HepG2 (cell line): Measurements from ENCODE around the gene FBXO33. TPM values are rescaled to one million over a fixed set of nuclear protein-coding genes. Genes with fewer than 3 reads are reported as not detected.
A peak's percentile ranks its signal among the peaks of the same experiment; 100 is the strongest.

Source experiments
- ARID5B ChIP-seq: IDR thresholded peaks from 2 replicates; pipeline ENCODE4 v1.4.0; 2020; ENCODE audit warnings: mild to moderate bottlenecking, missing genetic modification reagents
- FOSL2 ChIP-seq: sonication (generic); formaldehyde crosslinking; IDR thresholded peaks from 2 replicates; pipeline ENCODE4 v1.4.0; 2020; ENCODE audit warnings: missing genetic modification reagents
- HMGXB4 ChIP-seq, 2 experiments: sonication (generic) in 1 of 2; formaldehyde crosslinking in 1 of 2; IDR thresholded peaks; 2 replicates each; pipeline versions ENCODE4 v1.4.0 to v1.6.1; 2018 to 2020; ENCODE audit warnings: missing genetic modification reagents in 2 of 2, borderline replicate concordance in 1 of 2, low read depth in 1 of 2, mild to moderate bottlenecking in 1 of 2, missing biosample characterization in 1 of 2
- HOXA3 ChIP-seq: sonication (generic); formaldehyde crosslinking; IDR thresholded peaks from 2 replicates; pipeline ENCODE4 v1.5.0; 2020; ENCODE audit warnings: missing genetic modification reagents
- JUNB ChIP-seq: sonication (generic); formaldehyde crosslinking; IDR thresholded peaks from 2 replicates; pipeline ENCODE4 v1.8.0; 2022; ENCODE audit warnings: missing genetic modification reagents, mild to moderate bottlenecking, borderline replicate concordance
- KMT2A ChIP-seq: sonication (generic); formaldehyde crosslinking; IDR thresholded peaks from 2 replicates; pipeline ENCODE4 v1.4.0; 2020; ENCODE audit warnings: missing genetic modification reagents
- MAF1 ChIP-seq: sonication (generic); formaldehyde crosslinking; IDR thresholded peaks from 2 replicates; pipeline ENCODE4 v1.5.0; 2020; ENCODE audit warnings: missing genetic modification reagents, borderline replicate concordance
- NPAS2 ChIP-seq: sonication (generic); formaldehyde crosslinking; IDR thresholded peaks from 2 replicates; pipeline ENCODE4 v1.8.0; 2022; ENCODE audit warnings: mild to moderate bottlenecking, missing genetic modification reagents, borderline replicate concordance
- PRPF4 ChIP-seq: fragments of 200-400 bp; formaldehyde crosslinking; IDR thresholded peaks from 2 replicates; pipeline ENCODE4 v1.6.1; 2016; ENCODE audit warnings: low read length, low read depth; ENCODE audit not compliant: poor library complexity, severe bottlenecking
- RNF2 ChIP-seq: fragments of 450-650 bp; conservative IDR thresholded peaks from 2 replicates; pipeline ENCODE4 v1.6.1; 2016; ENCODE audit warnings: low read depth
- SALL2 ChIP-seq: sonication (generic); formaldehyde crosslinking; IDR thresholded peaks from 2 replicates; pipeline ENCODE4 v1.8.1; 2023; ENCODE audit warnings: mild to moderate bottlenecking, missing genetic modification reagents, inconsistent platforms
- SRSF9 ChIP-seq: fragments of 200-400 bp; formaldehyde crosslinking; IDR thresholded peaks from 2 replicates; pipeline ENCODE4 v1.6.1; 2018; ENCODE audit warnings: borderline replicate concordance, mild to moderate bottlenecking, low read depth, low read length; ENCODE audit not compliant: insufficient read depth, poor library complexity, severe bottlenecking
- TBX2 ChIP-seq: sonication (generic); formaldehyde crosslinking; IDR thresholded peaks from 2 replicates; pipeline ENCODE4 v1.5.0; 2020; ENCODE audit warnings: missing genetic modification reagents, mild to moderate bottlenecking, borderline replicate concordance
- TP53 ChIP-seq: sonication (generic); formaldehyde crosslinking; conservative IDR thresholded peaks from 2 replicates; pipeline ENCODE4 v1.4.0; 2020; ENCODE audit warnings: missing genetic modification reagents
- XRCC5 ChIP-seq: fragments of 200-400 bp; formaldehyde crosslinking; optimal IDR thresholded peaks from 2 replicates; pipeline ENCODE3; 2017; ENCODE audit warnings: mild to moderate bottlenecking, low read length
- ZFY ChIP-seq: sonication (generic); formaldehyde crosslinking; IDR thresholded peaks from 2 replicates; pipeline ENCODE4 v1.4.0; 2020; ENCODE audit warnings: missing genetic modification reagents
- ZNF124 ChIP-seq: sonication (generic); formaldehyde crosslinking; IDR thresholded peaks from 2 replicates; pipeline ENCODE4 v1.4.0; 2020; ENCODE audit warnings: missing genetic modification reagents
- ZNF24 ChIP-seq: fragments of 450-650 bp; IDR thresholded peaks from 2 replicates; pipeline ENCODE4 v1.6.1; 2017; ENCODE audit warnings: antibody characterized with exemption, mild to moderate bottlenecking
- ZNF253 ChIP-seq: sonication (generic); formaldehyde crosslinking; IDR thresholded peaks from 2 replicates; pipeline ENCODE4 v1.8.0; 2022; ENCODE audit warnings: mild to moderate bottlenecking, missing genetic modification reagents, borderline replicate concordance
- ZNF569 ChIP-seq: sonication (generic); formaldehyde crosslinking; IDR thresholded peaks from 2 replicates; pipeline ENCODE4 v1.5.0; 2020; ENCODE audit warnings: mild to moderate bottlenecking, missing genetic modification reagents, moderate library complexity, borderline replicate concordance
- ZNF570 ChIP-seq: sonication (generic); formaldehyde crosslinking; IDR thresholded peaks from 2 replicates; pipeline ENCODE4 v1.4.0; 2020; ENCODE audit warnings: mild to moderate bottlenecking, missing genetic modification reagents, borderline replicate concordance
- ZSCAN25 ChIP-seq: sonication (generic); formaldehyde crosslinking; IDR thresholded peaks from 2 replicates; pipeline ENCODE4 v1.8.0; 2022; ENCODE audit warnings: mild to moderate bottlenecking, missing genetic modification reagents
- polyA plus RNA-seq, 8 experiments: library from polyadenylated mRNA; depleted of rRNA in 3 of 8; stranded (reverse) in 7 of 8; unstranded in 1 of 8; fragments of >200 nt; fragmentation: Illumina TruSeq in 4 of 8; extraction: Trizol in 4 of 8; gene quantifications; 2 replicates each; pipeline versions ENCODE4 v1.2.1 to v1.2.3, GENCODE V29; 2011 to 2016; ENCODE audit warnings: low read depth in 4 of 8, missing spikeins in 1 of 8, mixed read lengths in 1 of 8; ENCODE audit not compliant: insufficient read depth in 1 of 8
- total RNA-seq, 5 experiments: library from RNA; depleted of rRNA; stranded (reverse); fragments of >200 nt; fragmentation: Illumina TruSeq; extraction: Trizol; gene quantifications; 2 replicates each; pipeline ENCODE4 v1.2.3, GENCODE V29; 2016; ENCODE audit warnings: low read depth in 1 of 5
- TF ChIP-seq, protein P1 (sequence below): sonication (generic); formaldehyde crosslinking; IDR thresholded peaks from 2 replicates; pipeline ENCODE4 v1.9.0; 2021; ENCODE audit warnings: missing genetic modification reagents, borderline replicate concordance

Gene FBXO33
- total and polyA plus RNA-seq, 2 of the 13 experiments (the other 11 are each of a cell fraction or from before 2014, with no cell fraction given): 15.5 to 16.9 TPM

- TF ChIP-seq ARID5B (CRISPR knock-in tag): no peak
- TF ChIP-seq SALL2: no peak
- no peak for TF ChIP-seq MAF1 (CRISPR knock-in tag)
- no peak for TF ChIP-seq ZNF569 (CRISPR knock-in tag)
- no peak for TF ChIP-seq ZNF24
- peak; percentile 41; the same call in 1 of the 2 replicates for TF ChIP-seq JUNB (CRISPR knock-in tag)
- TF ChIP-seq ZFY (CRISPR knock-in tag): no peak
- no peak for TF ChIP-seq TP53 (CRISPR knock-in tag)
- TF ChIP-seq TBX2 (CRISPR knock-in tag): no peak
- no peak for TF ChIP-seq ZNF253 (CRISPR knock-in tag)
- TF ChIP-seq ZSCAN25 (CRISPR knock-in tag): no peak
- no peak for TF ChIP-seq KMT2A (CRISPR knock-in tag)
- no peak for TF ChIP-seq ZNF124 (CRISPR knock-in tag)
- TF ChIP-seq HOXA3 (CRISPR knock-in tag): no peak
- no peak for TF ChIP-seq RNF2
- TF ChIP-seq SRSF9: no peak
- no peak for TF ChIP-seq HMGXB4 (CRISPR knock-in tag; IDR thresholded peaks at IDR 0.05; ENCODE audit: borderline replicate concordance in 1 of 2, low read depth in 1 of 2)
- no peak for TF ChIP-seq ZNF570 (CRISPR knock-in tag)
- TF ChIP-seq PRPF4: no peak
- TF ChIP-seq, protein P1, sequence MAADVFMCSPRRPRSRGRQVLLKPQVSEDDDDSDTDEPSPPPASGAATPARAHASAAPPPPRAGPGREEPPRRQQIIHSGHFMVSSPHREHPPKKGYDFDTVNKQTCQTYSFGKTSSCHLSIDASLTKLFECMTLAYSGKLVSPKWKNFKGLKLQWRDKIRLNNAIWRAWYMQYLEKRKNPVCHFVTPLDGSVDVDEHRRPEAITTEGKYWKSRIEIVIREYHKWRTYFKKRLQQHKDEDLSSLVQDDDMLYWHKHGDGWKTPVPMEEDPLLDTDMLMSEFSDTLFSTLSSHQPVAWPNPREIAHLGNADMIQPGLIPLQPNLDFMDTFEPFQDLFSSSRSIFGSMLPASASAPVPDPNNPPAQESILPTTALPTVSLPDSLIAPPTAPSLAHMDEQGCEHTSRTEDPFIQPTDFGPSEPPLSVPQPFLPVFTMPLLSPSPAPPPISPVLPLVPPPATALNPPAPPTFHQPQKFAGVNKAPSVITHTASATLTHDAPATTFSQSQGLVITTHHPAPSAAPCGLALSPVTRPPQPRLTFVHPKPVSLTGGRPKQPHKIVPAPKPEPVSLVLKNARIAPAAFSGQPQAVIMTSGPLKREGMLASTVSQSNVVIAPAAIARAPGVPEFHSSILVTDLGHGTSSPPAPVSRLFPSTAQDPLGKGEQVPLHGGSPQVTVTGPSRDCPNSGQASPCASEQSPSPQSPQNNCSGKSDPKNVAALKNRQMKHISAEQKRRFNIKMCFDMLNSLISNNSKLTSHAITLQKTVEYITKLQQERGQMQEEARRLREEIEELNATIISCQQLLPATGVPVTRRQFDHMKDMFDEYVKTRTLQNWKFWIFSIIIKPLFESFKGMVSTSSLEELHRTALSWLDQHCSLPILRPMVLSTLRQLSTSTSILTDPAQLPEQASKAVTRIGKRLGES (CRISPR knock-in tag): no peak
- TF ChIP-seq FOSL2: peak; percentile 27; the same call in 1 of the 2 replicates
- peak; percentile 25 for TF ChIP-seq XRCC5
- no peak for TF ChIP-seq NPAS2 (CRISPR knock-in tag)
Observed at GRCh38 chr14:39447175-39447661, 15.0 kb upstream of the FBXO33 start (continued).
